ENCODE results near the gene SPATA22. TPM values are rescaled to one million over a fixed set of nuclear protein-coding genes. Genes with fewer than 3 reads are reported as not detected.
"Not testable (repeated sequence)": the region's sequence is repeated elsewhere in the genome, so short reads cannot be mapped to it uniquely, and the experiment has no call there.

The SPATA22 gene
- total RNA-seq, 4 donors from 2014 or later: 1.6 TPM; not detected in 3

GRCh38 chr17:3433741-3434140, 37.9 kb downstream of the SPATA22 start, which contains the start of gene OR1E2:
Gene OR1E2, minus strand, starts transcription at chr17:3433841. Its CDS starts 0 bp downstream, at chr17:3433841.
- WGBS, 2 donors: 73 to 84% methylated on average over 3 of the region's 3 CpGs
- DNase-seq (ENCODE audit: low spot score in 2 of 2): no peak
- intact Hi-C loops (cut with DNase I; ENCODE audit: low total_unique reads): no loop called here
- no peak for TF ChIP-seq CTCF (IDR thresholded peaks at IDR 0.05)
- TF ChIP-seq POLR2A (IDR thresholded peaks at IDR 0.05): no peak
- no peak within 1 kb of the TSS for H3K4me3 ChIP-seq (ENCODE audit: low read depth, poor library complexity, severe bottlenecking)

GRCh38 chr17:3433215-3433614, 38.4 kb downstream of the SPATA22 start:
- intact Hi-C loops (cut with DNase I; ENCODE audit: low total_unique reads): not testable (repeated sequence)
- WGBS, 2 donors: 36 to 41% methylated on average over 7 of the region's 7 CpGs

GRCh38 chr17:3418222-3418621, 53.4 kb downstream of the SPATA22 start:
- no peak for DNase-seq (ENCODE audit: low spot score in 2 of 2)
- no peak for TF ChIP-seq POLR2A (IDR thresholded peaks at IDR 0.05)
- intact Hi-C loops (cut with DNase I; ENCODE audit: low total_unique reads): no loop called here
- H3K4me3 ChIP-seq (ENCODE audit: low read depth, poor library complexity, severe bottlenecking): no peak overlapping the region
- 56 to 81% methylated on average over 2 of the region's 2 CpGs for WGBS, 2 donors

More at GRCh38 chr17:3433215-3433614, 38.4 kb downstream of the SPATA22 start:
- not testable (repeated sequence) for H3K4me3 ChIP-seq (ENCODE audit: low read depth, poor library complexity, severe bottlenecking); DNase-seq (ENCODE audit: low spot score in 2 of 2)

GRCh38 chr17:3415610-3416009, 56.0 kb downstream of the SPATA22 start:
- H3K4me3 ChIP-seq (ENCODE audit: low read depth, poor library complexity, severe bottlenecking): no peak overlapping the region
- WGBS, 2 donors: 77 to 78% methylated on average over 5 of the region's 5 CpGs
- intact Hi-C loops (cut with DNase I; ENCODE audit: low total_unique reads): no loop called here
- DNase-seq (ENCODE audit: low spot score in 2 of 2): no peak
- TF ChIP-seq CTCF (IDR thresholded peaks at IDR 0.05) (no peak), POLR2A (IDR thresholded peaks at IDR 0.05) (no peak)

- DNase-seq (ENCODE audit: low spot score in 2 of 2); H3K4me3 ChIP-seq (ENCODE audit: low read depth, poor library complexity, severe bottlenecking); intact Hi-C loops (cut with DNase I; ENCODE audit: low total_unique reads): not testable (repeated sequence)
- WGBS, 2 donors: 75% methylated on average over 2 of the region's 16 CpGs; no CpG with 5 or more reads in 1 of the 2 donors
Observed at GRCh38 chr17:3412216-3412615, 59.4 kb downstream of the SPATA22 start.

- no peak within 1 kb of the TSS for H3K4me3 ChIP-seq (ENCODE audit: low read depth, poor library complexity, severe bottlenecking)
- TF ChIP-seq CTCF (IDR thresholded peaks at IDR 0.05): no peak
- DNase-seq (ENCODE audit: low spot score in 2 of 2): no peak
- intact Hi-C loops (cut with DNase I; ENCODE audit: low total_unique reads): no loop called here
- WGBS, 2 donors: 85 to 89% methylated on average over 3 of the region's 3 CpGs
Observed at GRCh38 chr17:3411070-3411469, 60.5 kb downstream of the SPATA22 start, which contains the start of gene OR3A3. Gene OR3A3, plus strand, starts transcription at chr17:3411370.

GRCh38 chr17:3403856-3404255, 67.8 kb downstream of the SPATA22 start:
- intact Hi-C loops (cut with DNase I; ENCODE audit: low total_unique reads): not testable (repeated sequence)

GRCh38 chr17:3401786-3402185, 69.8 kb downstream of the SPATA22 start:
- 50 to 60% methylated on average over 2 of the region's 2 CpGs for WGBS, 2 donors
- intact Hi-C loops (cut with DNase I; ENCODE audit: low total_unique reads): no loop called here
- no peak overlapping the region for H3K4me3 ChIP-seq (ENCODE audit: low read depth, poor library complexity, severe bottlenecking)
- DNase-seq (ENCODE audit: low spot score in 2 of 2): no peak
- TF ChIP-seq POLR2A (IDR thresholded peaks at IDR 0.05) (no peak), CTCF (IDR thresholded peaks at IDR 0.05) (no peak)

More at GRCh38 chr17:3403856-3404255, 67.8 kb downstream of the SPATA22 start:
- DNase-seq (ENCODE audit: low spot score in 2 of 2); H3K4me3 ChIP-seq (ENCODE audit: low read depth, poor library complexity, severe bottlenecking): not testable (repeated sequence)
- 47 to 77% methylated on average over 1 of the region's 1 CpG for WGBS, 2 donors

Measured in lower leg skin (tissue), 4 donors.